ENCODE data around the gene PTPRM.

The PTPRM gene

DNA sequence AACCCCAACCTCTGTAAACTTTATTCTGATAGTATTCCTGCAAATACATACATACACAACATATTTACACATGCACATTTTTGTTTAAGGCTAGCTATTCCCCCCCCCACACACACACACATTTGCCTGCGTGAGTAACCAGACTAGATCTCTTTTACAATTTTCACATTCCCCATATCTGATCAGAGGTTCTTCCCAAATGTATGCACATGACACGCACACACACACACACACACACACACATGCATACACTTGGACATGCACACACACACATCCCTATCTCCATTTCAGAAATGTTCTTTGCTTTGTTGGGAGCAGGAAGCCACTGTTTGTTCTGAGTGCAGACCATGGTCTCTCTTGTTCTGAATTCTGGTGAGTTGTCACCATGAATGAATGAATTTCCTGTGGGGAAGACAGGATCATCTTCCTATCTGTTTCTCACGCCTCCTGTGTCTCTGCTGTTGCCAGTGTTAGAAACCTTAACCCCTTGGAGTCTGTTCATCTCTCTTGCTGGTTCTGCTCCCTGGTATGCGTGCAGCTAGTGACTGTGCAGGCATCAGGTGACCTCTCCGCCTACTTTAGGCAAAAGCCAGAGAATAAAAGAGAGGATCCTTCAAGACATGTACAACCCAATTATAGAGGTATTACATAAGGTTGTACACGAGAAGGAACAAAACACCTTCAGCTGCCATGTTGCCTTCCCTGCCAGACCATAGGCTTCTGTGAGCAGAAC lies 791.1 kb downstream of the PTPRM start:
- DNase-seq (ENCODE audit: low read depth, low spot score): no peak
- no peak overlapping the region for H3K4me3 ChIP-seq (ENCODE audit: low read length)

DNA sequence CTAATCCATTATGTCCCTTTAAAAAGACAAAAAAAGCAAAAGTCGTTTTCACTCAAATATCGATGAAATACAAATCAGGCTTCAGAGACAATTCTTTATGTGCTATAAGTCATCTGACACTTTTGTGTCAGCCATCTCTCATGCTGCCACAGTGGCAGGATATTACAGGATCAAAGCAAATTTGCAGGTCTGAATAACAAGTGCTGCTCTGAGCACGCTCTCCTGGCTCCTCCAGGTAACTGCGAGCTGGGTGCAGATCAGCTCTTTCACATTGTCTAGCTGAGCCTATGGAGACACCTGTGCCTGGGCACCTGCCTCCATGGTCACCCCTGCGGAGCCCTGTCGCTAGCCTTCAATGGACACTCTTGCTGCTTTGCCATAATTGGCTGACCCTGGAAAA lies 792.0 kb downstream of the PTPRM start:
- H3K4me3 ChIP-seq (ENCODE audit: low read length): no peak overlapping the region
- no peak for DNase-seq (ENCODE audit: low read depth, low spot score)

DNA sequence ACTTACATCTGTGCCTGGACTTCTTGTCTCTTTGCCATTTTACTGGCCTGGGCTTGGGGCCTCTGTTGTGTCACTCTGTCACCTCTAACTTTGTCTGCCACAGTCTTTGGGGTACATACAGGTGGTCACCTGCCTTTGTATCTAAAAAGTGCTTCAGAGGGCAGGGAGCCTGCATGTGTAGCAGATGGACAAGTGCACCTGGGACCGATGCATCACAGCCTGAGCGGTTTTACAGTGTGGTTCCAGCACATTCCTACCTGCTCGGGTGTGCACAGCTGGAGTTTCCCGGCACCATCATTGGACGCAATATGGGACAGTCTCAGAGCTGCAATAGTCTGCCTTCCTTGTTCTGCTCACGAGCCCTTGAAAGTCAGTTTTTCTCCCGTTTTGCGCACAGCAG lies 792.4 kb downstream of the PTPRM start:
- no peak overlapping the region for H3K4me3 ChIP-seq (ENCODE audit: low read length)
- no peak for DNase-seq (ENCODE audit: low read depth, low spot score)

DNA sequence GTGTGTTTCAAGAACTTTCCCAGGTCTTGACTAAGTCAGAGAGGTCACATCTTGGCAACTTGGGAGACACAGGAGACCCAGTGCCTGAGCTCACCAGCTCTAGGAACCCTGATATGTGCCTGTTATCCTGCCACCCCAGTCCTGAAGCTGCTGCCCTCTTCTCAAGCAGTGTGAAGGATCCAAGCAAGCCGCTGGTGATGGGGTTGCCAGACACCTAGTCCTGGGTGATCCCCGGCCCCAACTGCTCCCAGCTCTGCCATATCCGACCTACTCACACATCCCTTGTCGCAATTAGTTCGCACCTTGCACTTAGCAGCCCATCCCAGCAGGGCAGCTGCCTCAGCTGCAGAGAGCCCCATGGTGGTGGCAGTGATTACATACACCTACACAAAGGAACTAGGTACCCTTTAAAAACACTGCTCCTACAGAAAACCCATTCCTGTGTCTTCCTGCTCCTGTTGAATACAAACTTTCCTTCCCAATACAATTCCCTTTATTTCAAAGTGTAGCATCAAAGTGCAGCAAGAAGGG lies 794.9 kb downstream of the PTPRM start:
- H3K4me3 ChIP-seq (ENCODE audit: low read length): no peak overlapping the region
- DNase-seq (ENCODE audit: low read depth, low spot score): no peak

DNA sequence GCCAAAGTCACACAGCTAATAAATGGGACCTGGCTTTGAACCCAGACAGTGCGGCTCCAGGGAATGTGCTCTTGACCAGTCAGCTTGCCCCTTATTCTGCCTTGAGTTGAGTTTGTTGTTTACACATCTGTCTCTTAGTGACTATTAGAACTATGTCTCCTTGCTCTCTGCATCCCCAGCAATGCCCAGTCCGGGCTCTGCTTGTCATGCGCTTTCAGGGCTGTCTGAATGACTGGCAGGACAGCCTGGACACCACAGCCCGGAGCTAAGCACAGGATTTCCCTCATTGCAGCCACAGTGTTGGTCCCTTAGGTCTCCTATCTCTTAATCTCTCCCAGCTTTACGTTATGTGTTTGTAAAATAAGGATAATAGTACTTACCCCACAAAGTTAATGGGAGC lies 795.7 kb downstream of the PTPRM start:
- DNase-seq (ENCODE audit: low read depth, low spot score): no peak
- no peak overlapping the region for H3K4me3 ChIP-seq (ENCODE audit: low read length)

DNA sequence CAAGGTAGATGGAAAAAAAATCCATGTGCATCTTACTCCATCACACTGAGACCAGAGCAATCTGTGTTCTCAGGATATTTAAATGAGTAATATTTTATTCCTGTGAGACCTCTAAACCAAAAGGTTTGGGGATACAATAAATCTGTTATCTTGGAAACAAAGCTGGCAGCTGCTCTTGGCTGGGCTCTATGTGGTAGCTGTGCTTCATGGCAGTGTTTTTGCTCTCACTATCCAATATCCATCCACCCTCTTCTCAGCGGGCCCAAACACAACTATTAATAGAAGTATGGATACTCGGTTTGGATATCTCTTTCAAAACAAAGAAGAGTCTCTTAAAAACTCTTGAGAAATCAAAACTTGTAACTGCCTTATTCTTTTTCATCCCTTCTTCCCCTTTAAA lies 797.3 kb downstream of the PTPRM start:
- H3K4me3 ChIP-seq (ENCODE audit: low read length): no peak overlapping the region
- no peak for DNase-seq (ENCODE audit: low read depth, low spot score)

DNA sequence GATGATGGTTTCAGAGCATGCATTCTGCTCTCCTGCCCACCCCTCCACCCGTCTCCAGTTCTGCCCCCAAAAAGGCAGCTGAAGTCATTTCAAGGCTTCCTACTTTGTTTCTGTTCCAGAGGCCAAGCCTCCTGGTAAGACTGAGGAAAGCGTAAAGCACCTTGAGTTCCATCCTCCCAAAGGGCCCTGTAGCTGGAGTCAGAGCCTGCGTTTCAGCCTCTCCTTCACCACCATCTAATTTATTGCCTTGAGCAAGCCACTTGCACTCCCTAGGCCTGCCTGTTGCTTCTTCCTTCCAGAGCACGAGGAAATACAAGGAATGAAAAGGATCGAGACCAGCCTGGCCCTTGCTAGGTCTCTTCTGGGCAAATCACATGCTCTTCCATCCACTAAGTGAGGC lies 797.9 kb downstream of the PTPRM start:
- no peak overlapping the region for H3K4me3 ChIP-seq (ENCODE audit: low read length)
- DNase-seq (ENCODE audit: low read depth, low spot score): no peak

DNA sequence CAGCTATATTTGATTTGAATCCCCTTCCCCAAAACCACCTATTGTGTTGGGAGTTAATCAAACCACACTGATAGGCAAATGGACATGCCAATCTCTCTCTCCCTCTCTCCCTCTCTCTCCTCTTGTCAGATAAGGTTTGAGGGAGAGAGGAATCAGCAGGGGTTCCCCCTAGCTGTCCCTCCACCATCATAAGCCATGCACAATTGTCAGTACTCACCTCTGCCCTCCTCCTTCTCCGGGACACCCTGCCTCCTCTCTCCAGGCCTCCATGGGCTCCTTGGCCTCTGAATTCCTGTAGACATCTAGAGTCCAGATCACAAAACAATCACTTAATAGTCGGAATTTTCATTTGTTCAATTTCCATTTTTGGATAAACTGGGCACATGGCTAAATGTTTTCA lies 798.4 kb downstream of the PTPRM start:
- DNase-seq (ENCODE audit: low read depth, low spot score): no peak
- no peak overlapping the region for H3K4me3 ChIP-seq (ENCODE audit: low read length)

DNA sequence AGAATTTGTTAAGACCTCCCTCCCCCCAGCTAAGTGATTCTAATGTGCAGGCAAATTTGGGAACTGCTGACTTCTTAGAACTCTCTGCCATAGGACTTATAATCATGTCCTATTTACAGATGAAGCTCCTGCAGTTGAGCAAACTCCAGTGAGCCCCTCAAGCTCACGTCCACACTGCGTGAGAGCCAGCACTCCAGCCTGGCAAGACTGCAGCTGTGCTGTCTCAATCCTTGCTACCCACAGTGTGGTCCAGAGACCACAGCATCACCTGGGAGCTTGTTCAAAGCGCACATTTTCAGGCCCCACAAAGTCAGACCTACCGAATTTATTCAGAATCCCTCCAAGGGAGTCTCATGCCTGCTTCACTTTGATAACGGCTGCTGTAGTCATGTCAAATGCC lies 799.0 kb downstream of the PTPRM start:
- no peak for DNase-seq (ENCODE audit: low read depth, low spot score)
- no peak overlapping the region for H3K4me3 ChIP-seq (ENCODE audit: low read length)

DNA sequence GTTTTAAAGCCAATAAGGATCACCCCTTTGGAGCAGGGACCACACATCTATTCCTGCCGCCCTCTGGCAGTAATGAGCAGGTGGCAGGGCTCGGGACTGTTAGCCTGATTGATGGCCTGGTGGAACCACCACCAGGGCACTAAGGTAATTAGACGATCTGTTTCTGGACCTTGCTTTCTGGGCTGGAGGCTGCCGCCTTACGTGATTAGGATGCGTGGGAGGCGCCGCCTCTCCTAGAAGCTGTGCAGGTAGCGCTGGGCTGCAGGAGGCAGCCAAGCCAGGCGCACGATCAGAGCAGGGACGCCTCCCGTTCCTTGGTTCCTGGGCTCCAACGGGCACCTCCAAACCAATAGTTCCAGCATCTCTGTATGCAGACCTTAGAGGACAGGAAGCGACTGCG lies 799.5 kb downstream of the PTPRM start:
- DNase-seq (ENCODE audit: low read depth, low spot score): no peak
- no peak overlapping the region for H3K4me3 ChIP-seq (ENCODE audit: low read length)

DNA sequence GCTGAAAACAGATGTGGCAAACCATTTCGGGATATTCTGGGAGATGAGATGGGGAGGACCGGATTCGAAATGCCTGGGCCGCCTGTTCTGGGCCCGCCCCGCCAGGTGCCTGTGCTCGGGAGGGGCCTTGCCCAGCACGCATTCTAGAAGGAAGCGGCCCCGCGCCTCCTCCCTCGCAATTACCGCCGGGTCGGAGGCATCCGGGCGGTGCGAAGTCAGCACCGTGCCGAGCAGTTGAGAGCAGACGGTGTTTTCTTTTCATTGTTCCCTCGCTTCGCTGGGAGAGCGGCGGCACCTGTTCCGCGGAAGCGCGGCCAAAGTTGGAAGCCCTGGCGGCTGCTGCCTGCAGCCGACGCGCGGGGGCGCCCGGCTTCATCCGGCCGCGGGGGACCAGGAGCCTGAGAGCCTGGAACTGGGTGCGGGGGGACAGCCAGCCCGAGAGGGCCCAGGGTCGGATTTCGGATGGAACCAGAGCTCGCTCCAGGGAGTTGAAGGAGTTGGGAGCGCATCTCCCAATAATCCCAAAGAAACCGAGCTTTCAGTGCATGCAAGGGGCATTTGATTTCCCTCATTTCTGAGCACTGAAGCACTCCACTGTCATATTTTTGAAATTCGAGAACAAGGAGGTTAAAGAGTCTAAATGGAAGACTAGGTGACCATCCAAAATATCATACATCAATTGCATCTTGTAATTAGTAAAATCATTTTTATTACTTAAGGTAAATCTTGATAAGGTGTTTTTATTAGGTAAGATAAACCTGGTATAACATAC lies 800.3 kb downstream of the PTPRM start:
- DNase-seq (ENCODE audit: low read depth, low spot score): no peak

DNA sequence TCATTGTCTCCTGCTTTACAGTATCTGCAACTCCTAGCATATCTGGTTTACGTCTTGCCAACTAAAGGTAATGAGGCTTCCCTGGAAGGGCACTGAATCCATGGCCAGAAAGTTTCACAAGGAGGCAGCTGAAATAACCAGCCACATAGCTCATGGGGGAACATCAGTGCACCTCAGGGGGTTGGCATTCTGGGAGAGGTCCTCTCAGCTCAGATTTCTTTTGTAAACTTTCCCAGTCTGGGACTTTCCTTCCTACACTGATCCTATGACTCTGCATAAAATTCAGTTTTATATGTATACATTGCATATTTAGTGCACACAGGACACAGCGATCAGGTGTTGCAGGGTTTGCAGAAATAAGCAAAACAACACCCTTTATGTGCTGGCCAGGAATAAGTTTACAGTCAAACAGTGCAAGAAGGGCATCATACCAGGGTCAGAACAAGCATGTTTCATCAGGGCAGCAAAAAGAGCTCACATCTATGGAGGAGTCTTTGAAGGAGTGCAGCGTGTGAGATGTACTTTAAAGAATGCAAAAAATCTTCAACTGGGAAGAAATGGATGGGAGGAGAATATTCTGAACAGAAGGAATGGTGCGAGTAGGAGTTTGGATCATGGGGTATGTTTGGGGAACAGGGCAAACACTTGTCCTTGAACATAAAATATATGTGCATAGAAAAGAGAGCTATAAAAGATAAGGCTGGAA lies 801.5 kb downstream of the PTPRM start:
- DNase-seq (ENCODE audit: low read depth, low spot score): no peak
- H3K4me3 ChIP-seq (ENCODE audit: low read length): no peak overlapping the region

More for the DNA sequence above, 800.3 kb downstream of the PTPRM start:
- no peak overlapping the region for H3K4me3 ChIP-seq (ENCODE audit: low read length)

DNA sequence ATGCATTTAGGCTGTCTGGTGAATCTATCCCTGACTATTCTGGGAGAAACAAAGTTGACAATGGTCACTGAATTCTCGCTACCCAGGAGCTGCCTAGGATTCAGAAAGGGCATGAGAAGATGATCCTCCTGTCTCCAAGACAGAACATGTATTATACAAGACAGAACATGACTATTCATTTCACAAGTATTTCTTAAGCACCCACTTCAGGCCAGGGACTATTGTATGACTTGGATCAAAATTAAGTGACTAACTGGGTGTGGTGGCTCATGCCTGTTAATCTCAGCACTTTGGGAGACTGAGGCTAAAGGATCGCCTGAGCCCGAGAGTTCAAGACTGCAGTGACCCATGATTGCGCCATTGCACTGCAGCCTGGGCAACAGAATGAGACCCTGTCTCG lies 806.4 kb downstream of the PTPRM start:
- no peak for DNase-seq (ENCODE audit: low read depth, low spot score)
- H3K4me3 ChIP-seq (ENCODE audit: low read length): no peak overlapping the region

DNA sequence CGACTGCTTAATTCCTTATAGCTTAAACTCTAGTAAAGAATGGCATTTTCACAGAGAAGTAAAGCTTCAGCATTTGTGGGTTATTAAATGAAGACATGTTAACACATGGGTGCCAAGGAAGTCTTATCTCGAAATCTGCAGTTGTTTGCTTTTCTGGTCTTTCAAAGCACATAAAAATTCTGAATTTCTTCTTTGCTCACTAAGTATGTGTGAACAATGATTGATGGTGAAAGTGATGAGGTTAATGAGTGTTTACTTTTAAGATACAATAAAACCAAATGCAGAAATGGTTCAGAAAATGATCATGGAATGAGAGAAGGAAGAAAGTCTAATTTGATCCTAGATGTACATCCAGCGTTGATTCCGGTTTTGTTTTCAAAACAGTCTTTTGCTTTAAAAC lies 807.6 kb downstream of the PTPRM start:
- no peak for DNase-seq (ENCODE audit: low read depth, low spot score)
- no peak overlapping the region for H3K4me3 ChIP-seq (ENCODE audit: low read length)

DNA sequence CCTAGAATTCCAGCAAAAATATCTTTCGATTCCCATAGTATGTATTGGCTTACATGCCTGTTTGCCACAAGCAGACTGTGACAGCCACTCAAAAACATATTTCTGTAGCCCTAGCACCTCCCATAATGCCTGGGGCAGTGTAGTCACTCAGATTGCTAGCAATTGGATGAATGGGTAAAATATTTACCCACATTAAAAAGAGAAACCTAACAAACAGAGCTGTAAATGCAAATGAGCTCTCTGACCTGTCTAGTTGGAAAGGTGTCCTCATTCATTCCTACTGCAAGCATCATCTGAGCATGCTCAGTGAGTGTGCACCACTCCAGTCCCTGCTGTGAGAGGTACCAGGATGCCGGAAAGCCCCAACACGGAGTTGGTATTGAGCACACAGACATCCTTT lies 808.1 kb downstream of the PTPRM start:
- no peak overlapping the region for H3K4me3 ChIP-seq (ENCODE audit: low read length)
- no peak for DNase-seq (ENCODE audit: low read depth, low spot score)

DNA sequence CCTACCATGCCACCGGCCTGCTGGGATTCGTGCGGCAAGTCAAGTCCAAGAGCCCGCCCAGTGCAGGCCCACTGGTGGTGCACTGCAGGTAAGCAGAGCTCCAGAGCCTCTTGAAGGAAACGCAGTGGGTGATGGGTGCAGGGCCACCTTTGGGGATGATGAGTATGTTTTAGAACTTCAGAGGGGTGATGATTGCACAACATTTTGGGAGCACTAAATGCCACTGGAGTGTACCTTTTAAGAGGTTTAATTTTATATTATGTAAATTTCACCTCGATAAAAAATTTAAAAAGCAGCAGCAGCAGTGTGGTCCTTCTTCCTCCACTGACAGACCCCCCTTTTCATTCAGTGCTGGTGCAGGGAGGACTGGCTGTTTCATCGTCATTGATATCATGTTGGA lies 809.0 kb downstream of the PTPRM start:
- no peak for DNase-seq (ENCODE audit: low read depth, low spot score)

DNA sequence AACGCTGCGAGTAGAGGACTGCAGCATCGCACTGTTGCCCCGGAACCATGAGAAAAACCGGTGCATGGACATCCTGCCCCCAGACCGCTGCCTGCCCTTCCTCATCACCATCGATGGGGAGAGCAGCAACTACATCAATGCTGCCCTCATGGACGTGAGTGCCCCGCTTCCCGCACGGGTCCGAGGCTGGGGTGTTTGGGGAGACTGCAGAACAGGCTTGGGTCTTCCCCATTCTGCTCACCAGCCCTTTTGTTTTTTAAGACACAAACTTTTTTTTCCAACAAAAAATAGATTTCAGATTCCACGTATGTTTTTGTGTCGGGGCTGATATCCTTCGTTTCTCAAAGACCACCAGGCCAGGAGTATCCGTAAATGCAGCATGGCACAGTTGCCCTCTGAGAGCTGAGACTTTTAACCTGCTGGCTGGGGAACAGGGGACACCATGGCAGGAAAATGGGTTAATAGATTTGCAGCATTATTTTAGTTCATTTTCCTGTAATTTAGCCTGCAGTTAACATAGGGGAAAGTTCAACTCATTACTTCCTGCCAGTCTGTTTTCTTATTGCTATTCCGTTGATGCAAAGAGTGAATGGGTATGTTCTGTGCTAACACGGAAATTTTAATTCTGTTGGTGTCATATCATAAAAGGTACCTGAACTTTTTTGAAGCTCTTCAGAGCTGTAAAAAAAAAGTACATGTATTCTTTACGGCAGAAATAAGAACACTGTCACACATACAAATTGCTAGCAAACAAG lies 812.2 kb downstream of the PTPRM start:
- no peak overlapping the region for H3K4me3 ChIP-seq (ENCODE audit: low read length)
- no peak for DNase-seq (ENCODE audit: low read depth, low spot score)

More for the DNA sequence above, 809.0 kb downstream of the PTPRM start:
- H3K4me3 ChIP-seq (ENCODE audit: low read length): no peak overlapping the region

DNA sequence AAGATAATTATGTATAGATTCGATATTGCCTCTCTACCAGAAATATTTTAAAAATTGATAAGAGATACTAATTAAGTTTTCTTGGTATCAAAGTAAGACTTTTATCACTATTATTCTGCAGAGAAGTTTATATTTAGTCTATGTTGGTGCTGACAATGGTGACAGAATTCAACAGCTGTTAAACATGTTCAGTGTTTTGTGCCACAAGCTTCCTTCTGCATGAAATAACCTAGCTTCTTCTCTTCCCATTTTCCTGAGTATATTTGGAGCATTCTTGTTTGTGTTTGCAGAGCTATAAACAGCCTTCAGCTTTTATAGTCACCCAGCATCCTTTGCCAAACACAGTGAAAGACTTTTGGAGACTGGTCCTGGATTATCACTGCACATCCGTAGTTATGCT lies 812.9 kb downstream of the PTPRM start:
- no peak for DNase-seq (ENCODE audit: low read depth, low spot score)
- H3K4me3 ChIP-seq (ENCODE audit: low read length): no peak overlapping the region

DNA sequence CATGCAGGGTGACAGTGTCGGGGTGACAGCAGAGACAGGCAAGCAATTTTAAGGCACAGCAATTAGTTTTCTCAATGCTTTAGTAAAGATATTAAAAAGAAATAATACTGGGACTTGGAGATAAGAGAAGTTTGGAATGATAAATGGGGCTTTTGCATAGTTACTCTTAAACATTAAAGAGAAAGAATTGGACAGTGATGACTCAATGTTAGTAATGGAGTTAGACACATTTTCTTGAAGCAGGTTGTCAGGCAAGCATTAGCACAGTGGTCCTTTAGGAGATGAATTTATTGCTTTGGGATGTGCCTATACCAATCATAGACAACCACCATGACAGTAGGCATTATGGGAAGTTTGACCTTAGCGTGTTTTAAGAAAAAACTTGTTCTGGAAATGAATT lies 813.8 kb downstream of the PTPRM start:
- H3K4me3 ChIP-seq (ENCODE audit: low read length): no peak overlapping the region
- no peak for DNase-seq (ENCODE audit: low read depth, low spot score)
